Measurements from ENCODE around the gene IDH3B. TPM values are rescaled to one million over a fixed set of nuclear protein-coding genes. Genes with fewer than 3 reads are reported as not detected.

IDH3B gene
- total RNA-seq: 100 to 1,000 TPM; 101 to 141 (median 116) TPM

GRCh38 chr20:2663887-2664719 is at the start of gene IDH3B:
Gene IDH3B (minus strand): TSS chr20:2664216. CDS start chr20:2664188, 28 bp downstream.
- Histone ChIP-seq H3K4me3 (peak within 1 kb of the TSS; percentile 70 to 80 (median 76)), H3K9me3 (no peaks in the 10 kb centered on the region), H3K4me1 (peaks cover 0 to 23% (median 12%) of the 10 kb centered on the region in 4 donors), H3K36me3 (peaks cover 0 to 42% (median 18%) of the 10 kb centered on the region in 3 donors), H3K27ac (peak within 1 kb of the TSS; percentile 51 to 96 (median 88)), H3K27me3 (no peaks in the 10 kb centered on the region)
- DNase-seq (ENCODE audit: low spot score in 2 of 2): peak; percentile 83 to 93
- TF ChIP-seq POLR2A (IDR thresholded peaks at IDR 0.05) (peak; percentile 64 to 79), EP300 (IDR thresholded peaks at IDR 0.05) (peak; percentile 70 to 99)
- TF ChIP-seq, protein P1, sequence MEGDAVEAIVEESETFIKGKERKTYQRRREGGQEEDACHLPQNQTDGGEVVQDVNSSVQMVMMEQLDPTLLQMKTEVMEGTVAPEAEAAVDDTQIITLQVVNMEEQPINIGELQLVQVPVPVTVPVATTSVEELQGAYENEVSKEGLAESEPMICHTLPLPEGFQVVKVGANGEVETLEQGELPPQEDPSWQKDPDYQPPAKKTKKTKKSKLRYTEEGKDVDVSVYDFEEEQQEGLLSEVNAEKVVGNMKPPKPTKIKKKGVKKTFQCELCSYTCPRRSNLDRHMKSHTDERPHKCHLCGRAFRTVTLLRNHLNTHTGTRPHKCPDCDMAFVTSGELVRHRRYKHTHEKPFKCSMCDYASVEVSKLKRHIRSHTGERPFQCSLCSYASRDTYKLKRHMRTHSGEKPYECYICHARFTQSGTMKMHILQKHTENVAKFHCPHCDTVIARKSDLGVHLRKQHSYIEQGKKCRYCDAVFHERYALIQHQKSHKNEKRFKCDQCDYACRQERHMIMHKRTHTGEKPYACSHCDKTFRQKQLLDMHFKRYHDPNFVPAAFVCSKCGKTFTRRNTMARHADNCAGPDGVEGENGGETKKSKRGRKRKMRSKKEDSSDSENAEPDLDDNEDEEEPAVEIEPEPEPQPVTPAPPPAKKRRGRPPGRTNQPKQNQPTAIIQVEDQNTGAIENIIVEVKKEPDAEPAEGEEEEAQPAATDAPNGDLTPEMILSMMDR (IDR thresholded peaks at IDR 0.05): peak in 1 of 5 experiments; percentile 26
- 9% methylated on average over 48 to 49 of the region's 49 CpGs for WGBS, 2 donors

DNA sequence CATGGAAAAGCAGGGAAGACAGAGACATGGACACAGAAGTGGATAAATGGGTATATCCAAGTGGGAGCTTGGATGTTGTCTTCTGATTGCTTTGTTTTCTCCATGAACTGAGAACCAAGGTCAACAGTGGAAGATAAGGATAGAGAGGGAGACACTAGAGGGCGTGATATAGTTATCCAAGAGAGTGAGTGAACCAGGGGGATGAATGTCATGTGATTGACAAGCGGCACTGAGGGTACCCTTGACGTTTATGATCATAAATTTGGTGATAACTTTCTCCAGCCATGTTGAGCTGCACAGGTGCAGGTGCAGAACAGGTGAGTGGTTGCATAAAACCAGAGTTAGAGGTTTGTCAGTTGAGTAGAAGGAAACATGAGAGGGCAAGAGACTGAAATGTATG is 49.3 kb upstream of the IDH3B start:
- H3K27ac ChIP-seq: no peak overlapping the region
- H3K27me3 ChIP-seq: no peaks in the 10 kb centered on the region
- peaks cover 0 to under 1% (median 0%) of the 10 kb centered on the region in 3 donors for H3K36me3 ChIP-seq
- H3K9me3 ChIP-seq: peaks cover 0 to 19% (median 2%) of the 10 kb centered on the region in 4 donors
- 18 to 21% methylated on average over 3 of the region's 3 CpGs for whole genome bisulfite sequencing, 2 donors
- no peak for DNase-seq (ENCODE audit: low spot score in 2 of 2)
- no peak overlapping the region for H3K4me3 ChIP-seq
- TF ChIP-seq EP300 (IDR thresholded peaks at IDR 0.05) (no peak), POLR2A (IDR thresholded peaks at IDR 0.05) (no peak)
- TF ChIP-seq, protein P1 (IDR thresholded peaks at IDR 0.05): no peak
- H3K4me1 ChIP-seq: no peaks in the 10 kb centered on the region

DNA sequence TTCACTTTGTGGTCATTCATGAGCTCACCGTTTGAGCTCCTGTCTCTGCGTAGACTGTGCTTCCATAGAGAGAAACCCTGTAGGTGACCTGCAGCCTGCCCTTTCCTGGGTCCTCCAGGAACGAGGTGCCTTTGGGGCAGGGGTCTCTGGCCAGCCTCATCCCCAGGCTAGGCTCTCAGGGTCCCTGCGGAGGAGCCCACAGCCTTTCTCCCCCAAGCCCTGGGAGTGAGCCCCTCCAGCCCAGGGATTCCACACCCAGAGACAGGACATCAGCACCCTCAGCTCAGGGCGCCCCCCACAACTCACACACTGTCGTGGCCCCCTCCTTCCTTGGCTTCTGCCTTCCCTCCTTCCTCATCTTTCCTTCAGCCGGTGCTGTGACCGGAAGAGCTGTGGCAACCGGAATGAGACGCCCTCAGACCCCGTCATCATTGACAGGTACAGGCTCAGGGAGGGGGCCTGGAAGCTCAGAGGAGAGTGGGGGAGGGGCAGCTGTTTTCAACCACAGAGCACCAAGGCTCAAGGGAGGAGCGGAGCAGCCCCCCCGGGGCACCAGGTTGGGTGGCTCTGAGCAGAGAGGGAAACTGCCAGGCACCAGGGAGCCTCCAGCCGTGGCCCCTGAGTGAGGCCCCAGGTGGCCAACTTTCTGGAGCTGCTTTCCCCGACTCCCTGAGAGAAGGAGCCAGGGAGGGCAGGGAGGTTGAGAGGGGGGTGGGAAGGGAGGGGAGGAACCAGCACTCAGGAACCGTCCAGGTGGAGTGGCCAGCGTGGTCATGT is 45.4 kb upstream of the IDH3B start:
- peaks cover 0 to 16% (median 0%) of the 10 kb centered on the region in 3 donors for H3K36me3 ChIP-seq
- no peak for DNase-seq (ENCODE audit: low spot score in 2 of 2)
- no peaks in the 10 kb centered on the region for H3K9me3 ChIP-seq
- WGBS, 2 donors: 57% methylated on average over 15 to 17 of the region's 17 CpGs
- no peaks in the 10 kb centered on the region for H3K27me3 ChIP-seq
- no peaks in the 10 kb centered on the region for H3K4me1 ChIP-seq
- no peak overlapping the region for H3K4me3 ChIP-seq
- H3K27ac ChIP-seq: no peak overlapping the region
- no peak for TF ChIP-seq EP300 (IDR thresholded peaks at IDR 0.05)
- TF ChIP-seq POLR2A (IDR thresholded peaks at IDR 0.05): no peak

DNA sequence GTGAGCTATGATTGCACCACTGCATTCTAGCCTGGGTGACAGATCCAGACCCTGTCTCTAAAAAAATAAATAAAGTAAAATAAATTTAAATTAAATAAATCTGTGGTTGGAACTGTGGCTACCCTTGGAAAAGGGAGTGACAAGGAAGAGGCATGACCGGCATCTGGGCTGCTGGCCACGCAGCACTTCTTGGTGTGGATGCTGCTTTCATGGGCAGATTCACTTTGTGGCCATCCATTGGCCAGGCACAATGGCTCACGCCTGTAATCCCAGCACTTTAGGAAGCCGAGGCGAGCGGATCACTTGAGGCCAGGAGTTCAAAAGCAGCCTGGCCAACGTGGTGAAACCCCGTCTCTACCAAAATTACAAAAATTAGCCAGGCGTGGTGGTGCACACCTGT is 44.6 kb upstream of the IDH3B start:
- peaks cover 0 to 16% (median 0%) of the 10 kb centered on the region in 3 donors for H3K36me3 ChIP-seq
- no peak overlapping the region for H3K27ac ChIP-seq
- no peaks in the 10 kb centered on the region for H3K9me3 ChIP-seq
- TF ChIP-seq EP300 (IDR thresholded peaks at IDR 0.05) (no peak), POLR2A (IDR thresholded peaks at IDR 0.05) (no peak)
- TF ChIP-seq, protein P1 (IDR thresholded peaks at IDR 0.05): no peak
- WGBS, 2 donors: 79 to 87% methylated on average over 9 of the region's 9 CpGs
- H3K27me3 ChIP-seq: no peaks in the 10 kb centered on the region
- H3K4me1 ChIP-seq: no peaks in the 10 kb centered on the region
- no peak for DNase-seq (ENCODE audit: low spot score in 2 of 2)
- H3K4me3 ChIP-seq: no peak overlapping the region

DNA sequence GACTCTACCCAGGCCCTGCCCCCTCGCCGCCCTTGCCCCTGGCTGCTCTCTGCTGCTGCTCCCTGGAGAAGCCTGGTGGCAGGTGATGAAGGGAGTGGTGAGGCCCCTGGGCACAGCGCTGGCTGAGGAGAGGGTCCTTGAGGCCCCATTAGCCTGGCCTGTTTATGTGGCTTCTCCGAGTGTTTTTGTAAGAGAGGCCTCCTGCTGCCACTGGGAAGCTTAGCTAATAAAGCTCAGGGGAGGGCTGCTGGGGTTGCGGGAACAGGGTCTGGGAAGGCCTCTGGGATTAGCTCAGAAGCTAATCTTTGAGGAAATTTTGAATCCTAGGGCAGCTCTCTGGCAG is 44.0 kb upstream of the IDH3B start:
- H3K9me3 ChIP-seq: no peaks in the 10 kb centered on the region
- no peak overlapping the region for H3K27ac ChIP-seq
- TF ChIP-seq EP300 (IDR thresholded peaks at IDR 0.05) (no peak), POLR2A (IDR thresholded peaks at IDR 0.05) (no peak)
- TF ChIP-seq, protein P1 (IDR thresholded peaks at IDR 0.05): no peak
- 57 to 70% methylated on average over 3 to 5 of the region's 5 CpGs for WGBS, 2 donors
- no peak for DNase-seq (ENCODE audit: low spot score in 2 of 2)
- H3K36me3 ChIP-seq: peaks cover 0 to 16% (median 0%) of the 10 kb centered on the region in 3 donors
- H3K27me3 ChIP-seq: no peaks in the 10 kb centered on the region
- no peak overlapping the region for H3K4me3 ChIP-seq
- H3K4me1 ChIP-seq: no peaks in the 10 kb centered on the region
